Nephron (organoid): ENCODE results near the gene TRIM28.
A peak's percentile ranks its signal among the peaks of the same experiment; 100 is the strongest.

Source experiments
- H3K27ac Mint-ChIP-seq, 3 experiments: 2 replicates each; pipeline ENCODE4 v1.8.0; 2020; ENCODE audit warnings: mixed read lengths in 3 of 3, mild to moderate bottlenecking in 2 of 3, moderate library complexity in 1 of 3
- H3K27me3 Mint-ChIP-seq: 2 replicates; pipeline ENCODE4 v1.8.0; 2021; ENCODE audit warnings: low read depth, mild to moderate bottlenecking, moderate library complexity, mixed read lengths
- H3K36me3 Mint-ChIP-seq: 2 replicates; pipeline ENCODE4 v1.8.0; 2020; ENCODE audit warnings: low read depth, mixed read lengths
- H3K4me1 Mint-ChIP-seq: 2 replicates; pipeline ENCODE4 v1.8.0; 2020; ENCODE audit warnings: mixed read lengths
- H3K4me3 Mint-ChIP-seq, 3 experiments: 2 replicates each; pipeline ENCODE4 v1.8.0; 2020; ENCODE audit warnings: mild to moderate bottlenecking in 3 of 3, mixed read lengths in 3 of 3, moderate library complexity in 2 of 3
- H3K9me3 Mint-ChIP-seq: 2 replicates; pipeline ENCODE4 v1.8.0; 2020; ENCODE audit warnings: mixed read lengths
- TF ChIP-seq, protein P1 (sequence below), 3 experiments: fragments of 200-600 bp; sonication (generic); IDR thresholded peaks; one replicate each; pipeline ENCODE4 v1.5.0; 2021; ENCODE audit warnings: antibody characterized with exemption in 3 of 3; ENCODE audit not compliant: unreplicated experiment in 3 of 3

TRIM28 gene

DNA sequence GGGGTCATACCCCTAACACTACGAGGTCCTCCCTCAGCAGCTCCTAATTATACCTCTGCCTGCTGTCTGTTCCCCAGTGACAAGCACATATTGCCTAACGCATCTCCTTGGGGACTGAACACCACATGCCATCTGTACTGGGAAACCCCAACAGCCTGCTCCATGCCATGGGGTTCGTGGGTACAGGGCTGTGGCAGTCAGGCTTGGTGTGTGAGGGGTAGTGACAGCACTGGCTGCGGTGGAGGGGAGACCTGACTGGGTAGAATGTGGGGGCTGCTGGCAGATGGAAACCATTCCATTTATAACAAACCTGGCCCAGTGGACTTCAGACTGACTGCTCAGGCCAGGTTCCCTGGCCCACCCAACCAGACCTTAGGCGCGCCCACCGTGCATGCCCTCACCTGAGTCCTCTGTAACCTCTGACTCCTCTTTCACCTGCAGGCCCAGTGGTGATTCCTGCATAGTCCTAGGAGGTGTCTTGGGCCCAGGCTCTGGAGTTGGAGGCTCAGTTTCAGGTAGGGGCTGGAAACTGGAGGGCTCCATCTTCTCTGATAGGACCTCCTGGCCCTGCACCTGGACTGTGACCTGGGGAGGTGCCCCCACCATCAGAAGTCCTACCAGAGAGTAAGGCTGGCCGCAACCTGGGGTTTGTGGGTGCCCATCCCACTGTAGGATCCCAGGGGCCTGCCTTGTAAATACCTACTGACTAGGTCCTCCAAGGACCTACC lies 26.2 kb downstream of the TRIM28 start:
- Mint-ChIP-seq H3K4me3 (no peak overlapping the region), H3K4me1 (peaks cover 17% of the 10 kb centered on the region), H3K27me3 (no peaks in the 10 kb centered on the region), H3K36me3 (peaks cover 6% of the 10 kb centered on the region), H3K9me3 (no peaks in the 10 kb centered on the region), H3K27ac (no peak overlapping the region)
- TF ChIP-seq, protein P1, sequence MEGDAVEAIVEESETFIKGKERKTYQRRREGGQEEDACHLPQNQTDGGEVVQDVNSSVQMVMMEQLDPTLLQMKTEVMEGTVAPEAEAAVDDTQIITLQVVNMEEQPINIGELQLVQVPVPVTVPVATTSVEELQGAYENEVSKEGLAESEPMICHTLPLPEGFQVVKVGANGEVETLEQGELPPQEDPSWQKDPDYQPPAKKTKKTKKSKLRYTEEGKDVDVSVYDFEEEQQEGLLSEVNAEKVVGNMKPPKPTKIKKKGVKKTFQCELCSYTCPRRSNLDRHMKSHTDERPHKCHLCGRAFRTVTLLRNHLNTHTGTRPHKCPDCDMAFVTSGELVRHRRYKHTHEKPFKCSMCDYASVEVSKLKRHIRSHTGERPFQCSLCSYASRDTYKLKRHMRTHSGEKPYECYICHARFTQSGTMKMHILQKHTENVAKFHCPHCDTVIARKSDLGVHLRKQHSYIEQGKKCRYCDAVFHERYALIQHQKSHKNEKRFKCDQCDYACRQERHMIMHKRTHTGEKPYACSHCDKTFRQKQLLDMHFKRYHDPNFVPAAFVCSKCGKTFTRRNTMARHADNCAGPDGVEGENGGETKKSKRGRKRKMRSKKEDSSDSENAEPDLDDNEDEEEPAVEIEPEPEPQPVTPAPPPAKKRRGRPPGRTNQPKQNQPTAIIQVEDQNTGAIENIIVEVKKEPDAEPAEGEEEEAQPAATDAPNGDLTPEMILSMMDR (IDR thresholded peaks at IDR 0.05; ENCODE audit: unreplicated experiment in 3 of 3): no peak

DNA sequence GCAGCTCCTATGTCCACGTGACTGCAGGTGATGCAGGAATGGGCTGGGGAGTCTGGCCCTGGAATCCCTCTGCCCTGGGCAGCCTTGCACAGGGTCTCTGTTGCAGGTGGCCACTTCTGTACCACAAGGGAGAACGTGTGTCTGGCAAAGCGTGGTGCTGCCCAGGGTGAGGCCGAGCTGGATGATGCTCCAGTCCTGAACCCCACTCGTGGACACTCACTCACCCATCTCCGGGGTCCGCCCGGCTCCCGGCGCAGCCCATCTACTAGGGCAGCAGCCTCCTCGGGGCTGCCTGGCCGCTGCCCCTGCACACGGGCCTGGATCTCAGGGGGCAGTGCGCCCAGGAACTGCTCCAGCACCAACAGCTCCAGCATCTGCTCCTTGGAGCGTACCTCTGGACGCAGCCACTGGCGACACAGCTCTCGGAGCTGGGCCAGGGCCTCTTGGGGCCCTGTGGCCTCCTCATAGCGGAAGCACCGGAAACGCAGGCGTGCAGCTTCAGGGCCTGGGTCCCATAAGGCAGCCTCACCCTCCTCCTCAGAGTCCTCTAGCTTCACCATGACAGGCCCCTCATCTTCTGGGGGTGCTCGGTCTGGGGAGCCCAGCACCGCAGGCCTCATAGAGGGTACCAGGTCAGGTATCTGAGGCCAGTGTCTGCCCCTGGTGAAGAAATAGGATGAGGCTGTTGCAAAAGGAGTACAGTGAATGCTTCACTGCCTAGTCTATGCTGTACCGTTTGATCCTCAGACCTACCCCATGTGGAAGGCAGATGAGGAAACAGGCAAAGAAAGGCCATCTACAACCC lies 27.1 kb downstream of the TRIM28 start:
- Mint-ChIP-seq H3K9me3 (no peaks in the 10 kb centered on the region), H3K36me3 (peaks cover 6% of the 10 kb centered on the region), H3K27ac (no peak overlapping the region), H3K4me3 (peak overlapping the region in 2 of 3 experiments; percentile 92 to 95), H3K4me1 (peaks cover 21% of the 10 kb centered on the region), H3K27me3 (no peaks in the 10 kb centered on the region)
- TF ChIP-seq, protein P1 (IDR thresholded peaks at IDR 0.05; ENCODE audit: unreplicated experiment in 3 of 3): no peak

DNA sequence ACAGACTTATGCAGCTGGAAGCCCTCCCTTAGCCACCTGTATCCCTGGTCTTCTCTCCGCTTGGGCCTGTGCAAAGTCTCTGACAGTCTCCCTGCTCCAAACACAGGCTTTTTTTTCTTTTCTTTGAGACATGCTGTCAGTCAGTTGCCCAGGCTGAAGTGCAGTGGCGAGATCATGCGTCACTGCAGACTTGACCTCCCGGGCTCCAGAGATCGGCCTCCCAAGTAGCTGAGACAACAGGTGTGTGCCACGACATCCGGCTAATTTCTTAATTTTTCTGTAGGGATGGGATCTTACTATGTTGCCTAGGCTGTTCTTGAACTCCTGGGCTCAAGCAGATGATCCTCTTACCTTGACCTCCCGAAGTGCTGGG lies 27.7 kb downstream of the TRIM28 start:
- Mint-ChIP-seq H3K27ac (peak overlapping the region; percentile 39 to 99 (median 95)), H3K4me1 (peaks cover 23% of the 10 kb centered on the region), H3K36me3 (peaks cover 6% of the 10 kb centered on the region), H3K9me3 (no peaks in the 10 kb centered on the region), H3K4me3 (peak overlapping the region; percentile 91 to 95 (median 92)), H3K27me3 (no peaks in the 10 kb centered on the region)
- TF ChIP-seq, protein P1 (IDR thresholded peaks at IDR 0.05; ENCODE audit: unreplicated experiment in 3 of 3): no peak

DNA sequence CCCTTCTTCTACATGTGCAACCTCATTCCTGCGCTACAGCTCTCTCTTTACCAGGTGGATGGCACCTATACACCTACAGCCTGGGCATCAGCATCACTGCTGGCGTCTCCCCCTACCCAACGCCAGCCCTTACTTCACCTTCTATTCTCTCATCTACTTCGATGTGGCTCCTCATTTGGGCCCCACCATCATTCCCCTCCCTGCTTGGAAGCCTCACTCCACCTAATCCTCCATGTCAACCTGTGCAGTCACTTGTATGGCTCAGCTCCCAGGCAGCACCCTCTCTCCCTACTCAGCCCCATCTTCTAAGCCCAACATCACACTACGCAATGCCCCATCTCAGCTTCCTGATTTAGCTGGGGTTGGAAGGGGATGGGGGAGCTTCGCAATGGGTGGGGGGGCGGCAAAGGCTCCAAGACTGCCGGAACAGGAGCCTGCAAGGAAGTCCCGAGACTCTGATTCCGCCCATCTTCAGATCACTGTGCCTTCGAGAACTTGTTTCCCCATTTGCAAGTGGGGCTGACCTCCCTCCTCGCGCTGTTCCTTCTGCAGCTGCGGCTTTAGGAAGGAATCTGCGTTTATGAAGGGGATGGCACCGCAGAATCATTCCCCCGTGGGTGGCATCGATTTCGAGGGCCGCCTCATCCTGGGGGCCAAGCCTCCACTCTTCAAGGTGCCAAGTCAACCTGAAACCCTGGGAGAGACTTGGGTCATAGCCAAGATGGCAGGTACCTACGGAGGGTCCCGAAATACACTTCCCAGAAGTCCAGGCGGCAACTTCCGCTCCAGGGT lies 28.4 kb downstream of the TRIM28 start:
- Mint-ChIP-seq H3K9me3 (no peaks in the 10 kb centered on the region), H3K27me3 (no peaks in the 10 kb centered on the region), H3K36me3 (peaks cover 6% of the 10 kb centered on the region), H3K27ac (peak overlapping the region; percentile 95 to 99 (median 98)), H3K4me1 (peaks cover 23% of the 10 kb centered on the region), H3K4me3 (peak overlapping the region; percentile 91 to 95 (median 92))
- TF ChIP-seq, protein P1 (IDR thresholded peaks at IDR 0.05; ENCODE audit: unreplicated experiment in 3 of 3): no peak

- Mint-ChIP-seq H3K4me3 (peak within 1 kb of the TSS; percentile 91 to 95 (median 92)), H3K9me3 (no peaks in the 10 kb centered on the region), H3K4me1 (peaks cover 23% of the 10 kb centered on the region), H3K36me3 (peaks cover 6% of the 10 kb centered on the region), H3K27me3 (no peaks in the 10 kb centered on the region), H3K27ac (peak within 1 kb of the TSS; percentile 95 to 99 (median 98))
- TF ChIP-seq, protein P1 (IDR thresholded peaks at IDR 0.05; ENCODE audit: unreplicated experiment in 3 of 3): peak in 2 of 3 experiments; percentile 13 to 15
Observed at GRCh38 chr19:58572818-58573657, 29.2 kb downstream of the TRIM28 start, which contains the start of gene MZF1. Gene MZF1, minus strand, starts transcription at chr19:58573335. Its CDS starts 1,946 bp downstream, at chr19:58571389.
